Hepatocyte (in vitro differentiated cells): ENCODE data around the gene KIAA0825. TPM values are rescaled to one million over a fixed set of nuclear protein-coding genes. Genes with fewer than 3 reads are reported as not detected.

Experiments
- DNase-seq: peaks from one replicate; pipeline ENCODE4 v3.0.0-alpha.2; 2016; ENCODE audit warnings: low spot score
- H2AFZ ChIP-seq: fragments of 200-600 bp; sonication (generic); 2 replicates; pipeline ENCODE4 v1.6.0; 2016; ENCODE audit warnings: antibody characterized with exemption, mild to moderate bottlenecking
- H3K27ac ChIP-seq: fragments of 200-600 bp; sonication (generic); 2 replicates; pipeline ENCODE4 v1.5.1; 2016; ENCODE audit warnings: mild to moderate bottlenecking
- H3K27me3 ChIP-seq: fragments of 200-600 bp; sonication (generic); 2 replicates; pipeline ENCODE4 v1.6.1; 2016
- H3K36me3 ChIP-seq: fragments of 200-600 bp; sonication (generic); replicated peaks from 2 replicates; pipeline ENCODE4 v1.5.1; 2016; ENCODE audit warnings: low read depth; ENCODE audit not compliant: insufficient read depth
- H3K4me1 ChIP-seq: fragments of 200-600 bp; sonication (generic); 2 replicates; pipeline ENCODE4 v1.5.1; 2016; ENCODE audit warnings: mild to moderate bottlenecking, moderate library complexity; ENCODE audit not compliant: insufficient read depth
- H3K4me2 ChIP-seq: fragments of 200-600 bp; sonication (generic); 2 replicates; pipeline ENCODE4 v1.6.0; 2016
- H3K4me3 ChIP-seq: fragments of 200-600 bp; sonication (generic); 2 replicates; pipeline ENCODE4 v1.5.1; 2016; ENCODE audit warnings: mild to moderate bottlenecking
- H3K79me2 ChIP-seq: fragments of 200-600 bp; sonication (generic); 2 replicates; pipeline ENCODE4 v1.6.0; 2017; ENCODE audit warnings: mild to moderate bottlenecking
- H3K9me2 ChIP-seq: fragments of 200-600 bp; sonication (generic); replicated peaks from 2 replicates; pipeline ENCODE4 v1.6.0; 2017; ENCODE audit warnings: mild to moderate bottlenecking; ENCODE audit not compliant: insufficient read depth
- H3K9me3 ChIP-seq: fragments of 200-600 bp; sonication (generic); 2 replicates; pipeline ENCODE4 v1.5.1; 2016; ENCODE audit warnings: low read depth, mild to moderate bottlenecking
- H4K20me1 ChIP-seq: fragments of 200-600 bp; sonication (generic); 2 replicates; pipeline ENCODE4 v1.6.0; 2016; ENCODE audit warnings: mild to moderate bottlenecking; ENCODE audit not compliant: insufficient read depth, poor library complexity, severe bottlenecking
- CTCF ChIP-seq: fragments of 200-600 bp; sonication (generic); IDR thresholded peaks from 2 replicates; pipeline ENCODE4 v1.5.1; 2016; ENCODE audit warnings: antibody characterized with exemption, mild to moderate bottlenecking; ENCODE audit not compliant: poor library complexity
- EZH2 ChIP-seq: fragments of 200-600 bp; sonication (generic); IDR thresholded peaks from 2 replicates; pipeline ENCODE4 v1.6.1; 2016; ENCODE audit warnings: antibody characterized with exemption, mild to moderate bottlenecking, borderline replicate concordance
- EZH2phosphoT487 ChIP-seq: fragments of 200-600 bp; sonication (generic); IDR thresholded peaks from one replicate; pipeline ENCODE4 v1.6.1; 2018; ENCODE audit warnings: antibody characterized with exemption, mild to moderate bottlenecking, low read depth, moderate library complexity; ENCODE audit not compliant: unreplicated experiment, severe bottlenecking
- WGBS: methylation state at CpG from one replicate; pipeline ENCODE4 v1.1.6; 2016; ENCODE audit warnings: low lambda C conversion rate; ENCODE audit errors: missing lambda C conversion rate; 5-methylcytosine and 5-hydroxymethylcytosine counted together
- polyA plus RNA-seq: library from polyadenylated mRNA; unstranded; fragments of >200 nt; fragmentation: Nextera tagmentation; extraction: Ambion mirVana; gene quantifications from 2 replicates; pipeline ENCODE4 v1.2.1, GENCODE V29; 2016
- total RNA-seq: library from RNA; depleted of rRNA; stranded (reverse); fragments of >200 nt; gene quantifications from 2 replicates; pipeline ENCODE4 v1.2.3, GENCODE V29; 2014

The KIAA0825 gene
- total and polyA plus RNA-seq, 2 experiments from 2014 or later = 2.1 to 4.5 TPM

GRCh38 chr5:94304146-94304545 lies 314.3 kb downstream of the KIAA0825 start:
- no peaks in the 10 kb centered on the region for H3K9me2 ChIP-seq
- H3K4me2 ChIP-seq = no peak overlapping the region
- H3K4me1 ChIP-seq = no peaks in the 10 kb centered on the region
- DNase-seq = no peak
- H3K27me3 ChIP-seq = no peaks in the 10 kb centered on the region
- H4K20me1 ChIP-seq = no peaks in the 10 kb centered on the region
- TF ChIP-seq EZH2phosphoT487 = no peak
- TF ChIP-seq EZH2 = no peak
- TF ChIP-seq CTCF = no peak
- no peak overlapping the region for H3K4me3 ChIP-seq
- H3K36me3 ChIP-seq = no peaks in the 10 kb centered on the region
- H3K27ac ChIP-seq = no peak overlapping the region
- no peaks in the 10 kb centered on the region for H3K9me3 ChIP-seq
- 76% methylated on average over 7 of the region's 7 CpGs for WGBS
- no peaks in the 10 kb centered on the region for H3K79me2 ChIP-seq
- no peak overlapping the region for H2AFZ ChIP-seq

- WGBS = 85% methylated on average over 4 of the region's 4 CpGs
- Histone ChIP-seq H3K9me3 (no peaks in the 10 kb centered on the region), H3K4me2 (no peak overlapping the region), H3K36me3 (no peaks in the 10 kb centered on the region), H3K27me3 (peaks cover 13% of the 10 kb centered on the region), H3K4me1 (no peaks in the 10 kb centered on the region), H3K79me2 (no peaks in the 10 kb centered on the region), H4K20me1 (no peaks in the 10 kb centered on the region), H3K4me3 (no peak overlapping the region), H3K9me2 (no peaks in the 10 kb centered on the region), H2AFZ (no peak overlapping the region), H3K27ac (no peak overlapping the region)
- no peak for TF ChIP-seq EZH2phosphoT487
- TF ChIP-seq CTCF = no peak
- no peak for TF ChIP-seq EZH2
- DNase-seq = no peak
These were observed 329.5 kb downstream of the KIAA0825 start for GRCh38 chr5:94288937-94289336.

- H3K4me2 ChIP-seq = peak overlapping the region; percentile 21
- DNase-seq = no peak
- no peaks in the 10 kb centered on the region for H3K36me3 ChIP-seq
- TF ChIP-seq EZH2phosphoT487 (peak; percentile 90), CTCF (no peak)
- no peaks in the 10 kb centered on the region for H3K9me3 ChIP-seq
- H3K4me3 ChIP-seq = no peak overlapping the region
- H3K27ac ChIP-seq = no peak overlapping the region
- H3K27me3 ChIP-seq = peaks cover 17% of the 10 kb centered on the region
- H3K79me2 ChIP-seq = no peaks in the 10 kb centered on the region
- H4K20me1 ChIP-seq = no peaks in the 10 kb centered on the region
- H3K4me1 ChIP-seq = no peaks in the 10 kb centered on the region
- no peaks in the 10 kb centered on the region for H3K9me2 ChIP-seq
- H2AFZ ChIP-seq = no peak overlapping the region
These were observed 332.4 kb downstream of the KIAA0825 start for GRCh38 chr5:94285984-94286383.

GRCh38 chr5:94283093-94283492 lies 335.3 kb downstream of the KIAA0825 start:
- peaks cover 17% of the 10 kb centered on the region for H3K27me3 ChIP-seq
- no peaks in the 10 kb centered on the region for H3K9me3 ChIP-seq
- no peak for TF ChIP-seq EZH2
- no peak for TF ChIP-seq EZH2phosphoT487
- TF ChIP-seq CTCF = no peak
- H3K4me2 ChIP-seq = no peak overlapping the region
- H3K27ac ChIP-seq = no peak overlapping the region
- H4K20me1 ChIP-seq = no peaks in the 10 kb centered on the region
- H3K36me3 ChIP-seq = no peaks in the 10 kb centered on the region
- H3K4me1 ChIP-seq = no peaks in the 10 kb centered on the region
- H2AFZ ChIP-seq = no peak overlapping the region
- no peaks in the 10 kb centered on the region for H3K9me2 ChIP-seq
- DNase-seq = no peak
- WGBS = 90% methylated on average over 2 of the region's 2 CpGs
- no peak overlapping the region for H3K4me3 ChIP-seq
- no peaks in the 10 kb centered on the region for H3K79me2 ChIP-seq
